ENCODE data around the gene ANKRD7.
A peak's percentile ranks its signal among the peaks of the same experiment; 100 is the strongest.

Gene ANKRD7

GRCh38 chr7:118250860-118251494, 26.5 kb downstream of the ANKRD7 start:
- TF ChIP-seq CTCF (IDR thresholded peaks at IDR 0.05; ENCODE audit: low read length) (peak; percentile 41), EZH2phosphoT487 (IDR thresholded peaks at IDR 0.05; ENCODE audit: low read length) (no peak)
- H3K27me3 ChIP-seq (replicated peaks; ENCODE audit: insufficient read depth, low read length): no peaks in the 10 kb centered on the region
- DNase-seq: no peak
- no peaks in the 10 kb centered on the region for H3F3A ChIP-seq (ENCODE audit: insufficient read depth, low read length)
- no peak overlapping the region for H3K27ac ChIP-seq (ENCODE audit: low read length)
- no peak overlapping the region for H3K4me3 ChIP-seq (ENCODE audit: low read length)
- no peak overlapping the region for H3K4me2 ChIP-seq (ENCODE audit: low read depth, low read length)
- no peak overlapping the region for H2AFZ ChIP-seq (ENCODE audit: low read length)
- H3K9me3 ChIP-seq (replicated peaks; ENCODE audit: insufficient read depth, low read length): no peaks in the 10 kb centered on the region
- no peaks in the 10 kb centered on the region for H3K36me3 ChIP-seq (replicated peaks; ENCODE audit: insufficient read depth, low read length)
- no peaks in the 10 kb centered on the region for H3K79me2 ChIP-seq (ENCODE audit: low read length)
- no peaks in the 10 kb centered on the region for H4K20me1 ChIP-seq (ENCODE audit: insufficient read depth, low read length)
- no peaks in the 10 kb centered on the region for H3K9me2 ChIP-seq (replicated peaks; ENCODE audit: insufficient read depth, low read length)
- no peak overlapping the region for H3K9ac ChIP-seq (ENCODE audit: low read length)
- no peaks in the 10 kb centered on the region for H3K4me1 ChIP-seq (ENCODE audit: low read length)

- Histone ChIP-seq H3F3A (ENCODE audit: insufficient read depth, low read length) (no peaks in the 10 kb centered on the region), H2AFZ (ENCODE audit: low read length) (no peak overlapping the region), H3K79me2 (ENCODE audit: low read length) (no peaks in the 10 kb centered on the region), H3K9me2 (replicated peaks; ENCODE audit: insufficient read depth, low read length) (no peaks in the 10 kb centered on the region), H3K9ac (ENCODE audit: low read length) (no peak overlapping the region), H3K4me1 (ENCODE audit: low read length) (no peaks in the 10 kb centered on the region), H3K36me3 (replicated peaks; ENCODE audit: insufficient read depth, low read length) (no peaks in the 10 kb centered on the region), H3K27ac (ENCODE audit: low read length) (no peak overlapping the region), H3K4me2 (ENCODE audit: low read depth, low read length) (no peak overlapping the region), H3K9me3 (replicated peaks; ENCODE audit: insufficient read depth, low read length) (no peaks in the 10 kb centered on the region), H4K20me1 (ENCODE audit: insufficient read depth, low read length) (no peaks in the 10 kb centered on the region), H3K4me3 (ENCODE audit: low read length) (no peak overlapping the region), H3K27me3 (replicated peaks; ENCODE audit: insufficient read depth, low read length) (no peaks in the 10 kb centered on the region)
- DNase-seq: no peak
- TF ChIP-seq CTCF (IDR thresholded peaks at IDR 0.05; ENCODE audit: low read length) (no peak), EZH2phosphoT487 (IDR thresholded peaks at IDR 0.05; ENCODE audit: low read length) (no peak), EZH2 (optimal IDR thresholded peaks at IDR 0.05; ENCODE audit: low read depth, low read length) (no peak)
Measured at GRCh38 chr7:118252087-118252486, 27.6 kb downstream of the ANKRD7 start.

- Histone ChIP-seq H2AFZ (ENCODE audit: low read length) (no peak overlapping the region), H3K9me3 (replicated peaks; ENCODE audit: insufficient read depth, low read length) (no peaks in the 10 kb centered on the region), H3K4me3 (ENCODE audit: low read length) (no peak overlapping the region), H3K4me2 (ENCODE audit: low read depth, low read length) (no peak overlapping the region), H3K27me3 (replicated peaks; ENCODE audit: insufficient read depth, low read length) (no peaks in the 10 kb centered on the region), H3K36me3 (replicated peaks; ENCODE audit: insufficient read depth, low read length) (no peaks in the 10 kb centered on the region), H4K20me1 (ENCODE audit: insufficient read depth, low read length) (no peaks in the 10 kb centered on the region), H3K9ac (ENCODE audit: low read length) (no peak overlapping the region), H3K79me2 (ENCODE audit: low read length) (no peaks in the 10 kb centered on the region), H3F3A (ENCODE audit: insufficient read depth, low read length) (no peaks in the 10 kb centered on the region), H3K4me1 (ENCODE audit: low read length) (no peaks in the 10 kb centered on the region), H3K27ac (ENCODE audit: low read length) (no peak overlapping the region), H3K9me2 (replicated peaks; ENCODE audit: insufficient read depth, low read length) (no peaks in the 10 kb centered on the region)
- peak; percentile 28 for DNase-seq
- no peak for TF ChIP-seq EZH2phosphoT487 (IDR thresholded peaks at IDR 0.05; ENCODE audit: low read length)
- peak; percentile 42 for TF ChIP-seq CTCF (IDR thresholded peaks at IDR 0.05; ENCODE audit: low read length)
Measured at GRCh38 chr7:118259115-118259514, 34.6 kb downstream of the ANKRD7 start.

All from MM.1S (cell line).